HG03025 (cell line): Measurements from ENCODE around the gene PGGHG.
"Not testable (repeated sequence)": the region's sequence is repeated elsewhere in the genome, so short reads cannot be mapped to it uniquely, and the experiment has no call there.

Experiments used
- ATAC-seq: cut with Tn5 transposase; IDR thresholded peaks from one replicate; pipeline ENCODE4 v1.9.1; 2021; ENCODE audit warnings: mild to moderate bottlenecking, moderate library complexity; ENCODE audit not compliant: unreplicated experiment, low FRiP score

Gene PGGHG

GRCh38 chr11:296171-297050 is 7.5 kb downstream of the PGGHG start:
- no peak for ATAC-seq

- no peak for ATAC-seq
These were observed 8.2 kb downstream of the PGGHG start for GRCh38 chr11:297051-297585.

GRCh38 chr11:297586-298405 is 8.9 kb downstream of the PGGHG start:
- no peak for ATAC-seq

GRCh38 chr11:298406-299065 is 9.6 kb downstream of the PGGHG start:
- no peak for ATAC-seq

- ATAC-seq, result no peak
These were observed 10.4 kb downstream of the PGGHG start, which contains the start of gene IFITM5 for GRCh38 chr11:299081-299891. Gene IFITM5, minus strand, starts transcription at chr11:299526. Its CDS starts 36 bp downstream, at chr11:299490.

GRCh38 chr11:299951-300735 is 11.2 kb downstream of the PGGHG start:
- no peak for ATAC-seq

GRCh38 chr11:303363-303762 is 14.4 kb downstream of the PGGHG start:
- ATAC-seq, result no peak

- no peak for ATAC-seq
These were observed 15.2 kb downstream of the PGGHG start for GRCh38 chr11:304061-304506.

- ATAC-seq, result no peak
These were observed 16.3 kb downstream of the PGGHG start for GRCh38 chr11:304915-305843.

- no peak for ATAC-seq
These were observed 16.9 kb downstream of the PGGHG start for GRCh38 chr11:305844-306211.

GRCh38 chr11:306645-307371 is 17.9 kb downstream of the PGGHG start:
- ATAC-seq, result no peak

GRCh38 chr11:307766-308708 is 19.1 kb downstream of the PGGHG start, which contains the start of gene IFITM2:
Gene IFITM2, plus strand, starts transcription at chr11:307816. Its CDS starts 377 bp downstream, at chr11:308193.
- ATAC-seq, result not testable (repeated sequence)

- ATAC-seq, result not testable (repeated sequence)
These were observed 20.1 kb downstream of the PGGHG start for GRCh38 chr11:308740-309665.

GRCh38 chr11:309979-310572 is 21.1 kb downstream of the PGGHG start:
- not testable (repeated sequence) for ATAC-seq
